ENCODE data around the gene POU2F1.

POU2F1 gene

GRCh38 chr1:167465018-167465417 is 244.3 kb downstream of the POU2F1 start:
- DNase-seq (ENCODE audit: extremely low read depth, insufficient read length), result no peak
- no peaks in the 10 kb centered on the region for H3K36me3 ChIP-seq (ENCODE audit: control insufficient read depth, insufficient read depth, low read length)

GRCh38 chr1:167465743-167466142 is 245.1 kb downstream of the POU2F1 start:
- DNase-seq (ENCODE audit: extremely low read depth, insufficient read length), result no peak
- Histone ChIP-seq H3K4me3 (replicated peaks; ENCODE audit: low read depth, low read length) (no peak overlapping the region), H3K36me3 (ENCODE audit: control insufficient read depth, insufficient read depth, low read length) (no peaks in the 10 kb centered on the region), H3K27me3 (replicated peaks; ENCODE audit: control insufficient read depth, insufficient read depth, low read length) (no peaks in the 10 kb centered on the region; the same call in 1 of the 2 replicates)
- no peak for TF ChIP-seq CTCF (IDR thresholded peaks at IDR 0.05; ENCODE audit: insufficient read depth, low read length, poor library complexity, severe bottlenecking)

More at GRCh38 chr1:167465018-167465417, 244.3 kb downstream of the POU2F1 start:
- no peaks in the 10 kb centered on the region; the same call in 1 of the 2 replicates for H3K27me3 ChIP-seq (replicated peaks; ENCODE audit: control insufficient read depth, insufficient read depth, low read length)
- no peak for TF ChIP-seq CTCF (IDR thresholded peaks at IDR 0.05; ENCODE audit: insufficient read depth, low read length, poor library complexity, severe bottlenecking)
- no peak overlapping the region for H3K4me3 ChIP-seq (replicated peaks; ENCODE audit: low read depth, low read length)

- DNase-seq (ENCODE audit: extremely low read depth, insufficient read length), result no peak
- TF ChIP-seq CTCF (IDR thresholded peaks at IDR 0.05; ENCODE audit: insufficient read depth, low read length, poor library complexity, severe bottlenecking), result no peak
- Histone ChIP-seq H3K27me3 (replicated peaks; ENCODE audit: control insufficient read depth, insufficient read depth, low read length) (no peaks in the 10 kb centered on the region; the same call in 1 of the 2 replicates), H3K4me3 (replicated peaks; ENCODE audit: low read depth, low read length) (no peak overlapping the region), H3K36me3 (ENCODE audit: control insufficient read depth, insufficient read depth, low read length) (no peaks in the 10 kb centered on the region)
Observed at GRCh38 chr1:167467126-167467710, 246.5 kb downstream of the POU2F1 start.

GRCh38 chr1:167467752-167468151 is 247.1 kb downstream of the POU2F1 start:
- H3K36me3 ChIP-seq (ENCODE audit: control insufficient read depth, insufficient read depth, low read length), result no peaks in the 10 kb centered on the region
- H3K27me3 ChIP-seq (replicated peaks; ENCODE audit: control insufficient read depth, insufficient read depth, low read length), result no peaks in the 10 kb centered on the region; the same call in 1 of the 2 replicates
- H3K4me3 ChIP-seq (replicated peaks; ENCODE audit: low read depth, low read length), result no peak overlapping the region
- no peak for TF ChIP-seq CTCF (IDR thresholded peaks at IDR 0.05; ENCODE audit: insufficient read depth, low read length, poor library complexity, severe bottlenecking)
- no peak for DNase-seq (ENCODE audit: extremely low read depth, insufficient read length)

- H3K27me3 ChIP-seq (replicated peaks; ENCODE audit: control insufficient read depth, insufficient read depth, low read length), result no peaks in the 10 kb centered on the region
- no peak for DNase-seq (ENCODE audit: extremely low read depth, insufficient read length)
- no peak for TF ChIP-seq CTCF (IDR thresholded peaks at IDR 0.05; ENCODE audit: insufficient read depth, low read length, poor library complexity, severe bottlenecking)
- no peaks in the 10 kb centered on the region for H3K36me3 ChIP-seq (ENCODE audit: control insufficient read depth, insufficient read depth, low read length)
- H3K4me3 ChIP-seq (replicated peaks; ENCODE audit: low read depth, low read length), result no peak overlapping the region
Observed at GRCh38 chr1:167469280-167469965, 248.7 kb downstream of the POU2F1 start.
